HepG2 (cell line): ENCODE results near the gene RMND5A. TPM values are rescaled to one million over a fixed set of nuclear protein-coding genes. Genes with fewer than 3 reads are reported as not detected.

ENCODE experiments used
- ATAC-seq: fragments of 200-7000 bp; cut with Tn5 transposase; 3 replicates; pipeline ENCODE4 v1.9.1; 2020; ENCODE audit warnings: mild to moderate bottlenecking, moderate library complexity
- BruUV-seq: library from RNA; stranded (reverse); fragments of 400-500 nt; replicated peaks from 2 replicates; lab custom pipeline; 2021; lab: Mats Ljungman, UMichigan
- CTCF ChIA-PET: fragments of 300-600 bp; formaldehyde crosslinking; extraction: SDS; loops from one replicate; lab custom pipeline; 2021; ENCODE audit warnings: low total read pairs, inconsistent platforms, low intra/inter-chr PET ratio; lab: Yijun Ruan, JAX
- POLR2A ChIA-PET: fragments of 350-600 bp; sonication (Branson Sonifier 250); formaldehyde crosslinking; loops from one replicate; lab custom pipeline; 2020; ENCODE audit warnings: antibody characterized with exemption, inconsistent platforms; lab: Yijun Ruan, JAX
- DNase-seq: peaks from one replicate; pipeline ENCODE4 v3.0.0-alpha.2; 2015; ENCODE audit warnings: low spot score
- FAIRE-seq: peaks from 3 replicates; lab custom pipeline; 2011; peaks lifted over from hg19 to GRCh38; lab: Jason Lieb, UNC
- H2AFZ ChIP-seq: one replicate; pipeline ENCODE4 v1.6.1; 2011; ENCODE audit warnings: low read length, inconsistent platforms
- H3K27ac ChIP-seq: fragments of 300-600 bp; 3 replicates; pipeline ENCODE4 v1.8.0; 2011; ENCODE audit warnings: mixed run types, mild to moderate bottlenecking, mixed read lengths, low read length, inconsistent platforms; ENCODE audit not compliant: insufficient read depth; ENCODE audit errors: extremely low read length
- H3K27me3 ChIP-seq, 2 experiments: fragments of 200-600 bp in 1 of 2; 2 replicates in 1 of 2; 3 replicates in 1 of 2; pipeline versions ENCODE4 v1.6.0 to v1.8.0; 2011; ENCODE audit warnings: low read length in 2 of 2, mild to moderate bottlenecking in 2 of 2, moderate library complexity in 2 of 2, inconsistent platforms in 1 of 2; ENCODE audit not compliant: insufficient read depth in 2 of 2, control insufficient read depth in 1 of 2
- H3K36me3 ChIP-seq, 2 experiments: fragments of 200-600 bp in 1 of 2; replicated peaks in 1 of 2; 2 replicates in 1 of 2; 3 replicates in 1 of 2; pipeline versions ENCODE4 v1.5.1 to v1.8.0; 2011; ENCODE audit warnings: low read length in 2 of 2, inconsistent platforms in 1 of 2; ENCODE audit not compliant: insufficient read depth in 2 of 2, control insufficient read depth in 1 of 2
- H3K4me1 ChIP-seq: 2 replicates; pipeline ENCODE4 v1.5.1; 2012; ENCODE audit warnings: low read length, inconsistent platforms; ENCODE audit not compliant: insufficient read depth
- H3K4me2 ChIP-seq: 2 replicates; pipeline ENCODE4 v1.6.0; 2011; ENCODE audit warnings: low read depth, low read length, inconsistent platforms
- H3K4me3 ChIP-seq, 3 experiments: fragments of 200-600 bp in 1 of 3; sonication (generic), shearing (Covaris generic) in 1 of 3; replicated peaks in 1 of 3; 2 replicates each; pipeline ENCODE4 v1.5.1; 2011 to 2016; ENCODE audit warnings: low read length in 3 of 3, inconsistent platforms in 2 of 3, low read depth in 2 of 3, mild to moderate bottlenecking in 2 of 3, control low read depth in 1 of 3, mixed read lengths in 1 of 3; ENCODE audit not compliant: insufficient read depth in 1 of 3
- H3K79me2 ChIP-seq: one replicate; pipeline ENCODE4 v1.6.1; 2011; ENCODE audit warnings: low read length, inconsistent platforms; ENCODE audit not compliant: insufficient read depth
- H3K9ac ChIP-seq: 2 replicates; pipeline ENCODE4 v1.6.0; 2011; ENCODE audit warnings: mild to moderate bottlenecking, low read depth, low read length, inconsistent platforms; ENCODE audit not compliant: insufficient read depth
- H3K9me3 ChIP-seq: 2 replicates; pipeline ENCODE4 v1.5.1; 2012; ENCODE audit warnings: mild to moderate bottlenecking, low read length
- H4K20me1 ChIP-seq: 2 replicates; pipeline ENCODE4 v1.6.0; 2011; ENCODE audit warnings: inconsistent platforms, mild to moderate bottlenecking, low read length, moderate library complexity; ENCODE audit not compliant: insufficient read depth
- CBFB ChIP-seq: sonication (generic); formaldehyde crosslinking; IDR thresholded peaks from 2 replicates; pipeline ENCODE4 v1.4.0; 2020; ENCODE audit warnings: missing genetic modification reagents
- EED ChIP-seq: sonication (generic); formaldehyde crosslinking; IDR thresholded peaks from 2 replicates; pipeline ENCODE4 v1.5.0; 2020; ENCODE audit warnings: mild to moderate bottlenecking, missing genetic modification reagents
- GZF1 ChIP-seq: sonication (generic); formaldehyde crosslinking; IDR thresholded peaks from 2 replicates; pipeline ENCODE4 v1.5.1; 2020; ENCODE audit warnings: mild to moderate bottlenecking, missing genetic modification reagents
- HNRNPK ChIP-seq: fragments of 200-400 bp; formaldehyde crosslinking; IDR thresholded peaks from 2 replicates; pipeline ENCODE4 v1.6.1; 2018; ENCODE audit warnings: low read length, low read depth, moderate library complexity, mild to moderate bottlenecking; ENCODE audit not compliant: poor library complexity, severe bottlenecking
- ISL2 ChIP-seq: sonication (generic); formaldehyde crosslinking; IDR thresholded peaks from 2 replicates; pipeline ENCODE4 v1.5.0; 2020; ENCODE audit warnings: missing genetic modification reagents
- MAFF ChIP-seq: IDR thresholded peaks from 2 replicates; pipeline ENCODE4 v1.6.1; 2011; ENCODE audit warnings: low read depth, low read length, improper control_type of control experiment
- PAX8 ChIP-seq: sonication (generic); formaldehyde crosslinking; IDR thresholded peaks from 2 replicates; pipeline ENCODE4 v1.8.0; 2022; ENCODE audit warnings: mild to moderate bottlenecking, missing genetic modification reagents, borderline replicate concordance
- PHF21A ChIP-seq: sonication (generic); formaldehyde crosslinking; IDR thresholded peaks from 2 replicates; pipeline ENCODE4 v1.5.0; 2020; ENCODE audit warnings: mild to moderate bottlenecking, missing genetic modification reagents
- SUZ12 ChIP-seq: fragments of 150-350 bp; IDR thresholded peaks from 2 replicates; pipeline ENCODE4 v1.6.1; 2014; ENCODE audit warnings: low read depth, low read length
- WIZ ChIP-seq: sonication (generic); formaldehyde crosslinking; IDR thresholded peaks from 2 replicates; pipeline ENCODE4 v1.5.1; 2020; ENCODE audit warnings: mild to moderate bottlenecking, missing genetic modification reagents
- ZHX1 ChIP-seq: sonication (generic); formaldehyde crosslinking; IDR thresholded peaks from 2 replicates; pipeline ENCODE4 v1.8.1; 2022; ENCODE audit warnings: low read depth, mild to moderate bottlenecking, missing genetic modification reagents
- ZNF326 ChIP-seq: sonication (generic); formaldehyde crosslinking; IDR thresholded peaks from 2 replicates; pipeline ENCODE4 v1.4.0; 2020; ENCODE audit warnings: missing genetic modification reagents, borderline replicate concordance
- ZNF335 ChIP-seq: sonication (generic); formaldehyde crosslinking; IDR thresholded peaks from 2 replicates; pipeline ENCODE4 v1.4.0; 2020; ENCODE audit warnings: missing genetic modification reagents
- ZNF350 ChIP-seq: sonication (generic); formaldehyde crosslinking; IDR thresholded peaks from 2 replicates; pipeline ENCODE4 v1.4.0; 2020; ENCODE audit warnings: mild to moderate bottlenecking, low read depth, missing genetic modification reagents, borderline replicate concordance
- ZNF597 ChIP-seq: sonication (generic); formaldehyde crosslinking; IDR thresholded peaks from 2 replicates; pipeline ENCODE4 v1.5.0; 2020; ENCODE audit warnings: missing genetic modification reagents
- ZNF678 ChIP-seq: sonication (generic); formaldehyde crosslinking; IDR thresholded peaks from 2 replicates; pipeline ENCODE4 v1.4.0; 2020; ENCODE audit warnings: mild to moderate bottlenecking, missing genetic modification reagents
- ZSCAN5A ChIP-seq: sonication (generic); formaldehyde crosslinking; IDR thresholded peaks from 2 replicates; pipeline ENCODE4 v1.8.0; 2022; ENCODE audit warnings: mild to moderate bottlenecking, missing genetic modification reagents, borderline replicate concordance
- WGBS: methylation state at CpG from one replicate; pipeline ENCODE4 v1.1.6; 2017; ENCODE audit warnings: low lambda C conversion rate; 5-methylcytosine and 5-hydroxymethylcytosine counted together
- in situ Hi-C: cut with HindIII; loops from 2 replicates; pipeline ENCODE4 v1.10.0; 2017; ENCODE audit warnings: low pct_unique_long_range_greater_than_20kb; ENCODE audit not compliant: extremely low pct_ligation_motif_present
- intact Hi-C: fragments of 100-400 bp; cut with micrococcal nuclease; formaldehyde crosslinking; loops from one replicate; pipeline ENCODE4 v1.10.0; 2022; ENCODE audit not compliant: unreplicated experiment
- polyA plus RNA-seq, 8 experiments: library from polyadenylated mRNA; depleted of rRNA in 3 of 8; stranded (reverse) in 7 of 8; unstranded in 1 of 8; fragments of >200 nt; fragmentation: Illumina TruSeq in 4 of 8; extraction: Trizol in 4 of 8; gene quantifications; 2 replicates each; pipeline versions ENCODE4 v1.2.1 to v1.2.3, GENCODE V29; 2011 to 2016; ENCODE audit warnings: low read depth in 4 of 8, missing spikeins in 1 of 8, mixed read lengths in 1 of 8; ENCODE audit not compliant: insufficient read depth in 1 of 8
- total RNA-seq, 5 experiments: library from RNA; depleted of rRNA; stranded (reverse); fragments of >200 nt; fragmentation: Illumina TruSeq; extraction: Trizol; gene quantifications; 2 replicates each; pipeline ENCODE4 v1.2.3, GENCODE V29; 2016; ENCODE audit warnings: low read depth in 1 of 5
- TF ChIP-seq, protein P1 (sequence below): sonication (generic); formaldehyde crosslinking; conservative IDR thresholded peaks from 2 replicates; pipeline ENCODE4 v1.8.1; 2023; ENCODE audit warnings: missing genetic modification reagents

The RMND5A gene
- total and polyA plus RNA-seq, 2 of the 13 experiments (the other 11 are each of a cell fraction or from before 2014, with no cell fraction given), result 31.0 to 66.4 TPM

- H3K27me3 ChIP-seq, result peaks cover 0 to 7% of the 10 kb centered on the region in 2 experiments; a peak in 3 of 5 replicates
- peaks cover 24% of the 10 kb centered on the region for H3K4me1 ChIP-seq
- H4K20me1 ChIP-seq, result no peaks in the 10 kb centered on the region
- H3K36me3 ChIP-seq, result no peaks in the 10 kb centered on the region
- in situ Hi-C loops (loop anchor here (25.0 kb wide), 1 partner anchor 130 kb away; the partner anchor contains the start of gene RGPD1), intact Hi-C loops (loop anchor here (5.0 kb wide), 1 partner anchor 45 kb away; no protein-coding TSS in a partner anchor)
- peak overlapping the region; percentile 67 to 81 (median 73) for H3K4me3 ChIP-seq
- peak overlapping the region; percentile 99 for H3K4me2 ChIP-seq
- CTCF ChIA-PET, result no interaction called here
- FAIRE-seq (no peak), DNase-seq (no peak), ATAC-seq (peak; percentile 5; the same call in 2 of the 3 replicates)
- H3K27ac ChIP-seq, result no peak overlapping the region
- POLR2A ChIA-PET, result interaction anchor here (0.9 to 1.6 kb wide), 3 partner anchors 9 to 366 kb away, joined by 3 to 4 read pairs (median 3); partner anchors contain the start of gene KDM3A
- no peaks in the 10 kb centered on the region for H3K79me2 ChIP-seq
- WGBS, result under 1% methylated on average over 11 of the region's 11 CpGs
- H3K9ac ChIP-seq, result peak overlapping the region; percentile 48; the same call in 1 of the 2 replicates
- peak overlapping the region; percentile 88 for H2AFZ ChIP-seq
- no TSS peak for BruUV-seq
- H3K9me3 ChIP-seq, result no peaks in the 10 kb centered on the region
- TF ChIP-seq, protein P1, sequence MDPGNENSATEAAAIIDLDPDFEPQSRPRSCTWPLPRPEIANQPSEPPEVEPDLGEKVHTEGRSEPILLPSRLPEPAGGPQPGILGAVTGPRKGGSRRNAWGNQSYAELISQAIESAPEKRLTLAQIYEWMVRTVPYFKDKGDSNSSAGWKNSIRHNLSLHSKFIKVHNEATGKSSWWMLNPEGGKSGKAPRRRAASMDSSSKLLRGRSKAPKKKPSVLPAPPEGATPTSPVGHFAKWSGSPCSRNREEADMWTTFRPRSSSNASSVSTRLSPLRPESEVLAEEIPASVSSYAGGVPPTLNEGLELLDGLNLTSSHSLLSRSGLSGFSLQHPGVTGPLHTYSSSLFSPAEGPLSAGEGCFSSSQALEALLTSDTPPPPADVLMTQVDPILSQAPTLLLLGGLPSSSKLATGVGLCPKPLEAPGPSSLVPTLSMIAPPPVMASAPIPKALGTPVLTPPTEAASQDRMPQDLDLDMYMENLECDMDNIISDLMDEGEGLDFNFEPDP, result no peak
- TF ChIP-seq ZNF597 (CRISPR knock-in tag) (no peak), EED (CRISPR knock-in tag) (no peak), ZNF678 (CRISPR knock-in tag) (no peak), PAX8 (CRISPR knock-in tag) (no peak), HNRNPK (no peak), ZNF350 (no peak), ZHX1 (no peak), ZNF326 (CRISPR knock-in tag) (no peak), ZSCAN5A (CRISPR knock-in tag) (no peak), ZNF335 (CRISPR knock-in tag) (no peak), ISL2 (CRISPR knock-in tag) (no peak), SUZ12 (no peak), WIZ (no peak), PHF21A (0 out of 2 replicates have a peak, but pooled peaks have one; percentile 39), GZF1 (CRISPR knock-in tag) (no peak), CBFB (no peak), MAFF (no peak)
Measured at GRCh38 chr2:86807133-86807467, 87.0 kb downstream of the RMND5A start.
